PFSK-1 (cell line): ENCODE results near the gene FCN2.

Experiments used
- FOXP2 ChIP-seq: optimal IDR thresholded peaks from 2 replicates; pipeline ENCODE3; 2011; ENCODE audit warnings: borderline replicate concordance, control low read depth, inconsistent platforms; ENCODE audit not compliant: insufficient read depth; ENCODE audit errors: extremely low read length, extremely low read depth
- POLR2AphosphoS5 ChIP-seq: IDR thresholded peaks from 2 replicates; pipeline ENCODE4 v1.6.1; 2012; ENCODE audit warnings: low read depth, mild to moderate bottlenecking, control low read depth, low read length, moderate library complexity
- REST ChIP-seq, 2 experiments: IDR thresholded peaks; 2 replicates each; pipeline versions ENCODE4 v1.6.1 to v1.8.0; 2011 to 2012; ENCODE audit warnings: low read depth in 2 of 2, low read length in 2 of 2, control low read depth in 1 of 2, inconsistent platforms in 1 of 2, mild to moderate bottlenecking in 1 of 2, moderate library complexity in 1 of 2; ENCODE audit not compliant: insufficient read depth in 1 of 2
- SIN3A ChIP-seq: IDR thresholded peaks from 2 replicates; pipeline ENCODE4 v1.6.1; 2012; ENCODE audit warnings: mild to moderate bottlenecking, low read length, moderate library complexity, borderline replicate concordance; ENCODE audit not compliant: insufficient read depth
- TAF1 ChIP-seq: IDR thresholded peaks from 2 replicates; pipeline ENCODE4 v1.6.1; 2012; ENCODE audit warnings: low read length, control low read depth, borderline replicate concordance; ENCODE audit not compliant: insufficient read depth

Gene FCN2

DNA sequence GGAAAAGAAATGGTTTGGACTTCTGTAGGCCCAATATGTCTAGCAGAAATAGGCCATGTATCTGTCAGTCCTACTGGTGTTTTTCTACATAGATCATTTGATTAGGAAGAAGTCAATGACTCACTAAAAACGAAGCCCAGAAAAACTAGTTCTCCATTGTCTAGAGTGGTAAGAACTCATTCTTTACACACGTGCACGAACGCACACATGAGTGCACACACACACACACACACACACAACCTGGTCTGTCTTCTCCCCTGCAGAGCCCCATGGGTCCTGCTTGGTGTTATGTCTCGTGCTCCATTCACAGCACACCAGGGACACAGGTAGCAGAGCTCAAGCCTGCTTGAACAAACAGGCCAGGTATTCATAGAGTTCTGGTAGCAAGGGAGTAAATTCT is 52.0 kb downstream of the FCN2 start:
- TF ChIP-seq FOXP2 (no peak), TAF1 (no peak), SIN3A (no peak), POLR2AphosphoS5 (no peak), REST (IDR thresholded peaks at IDR 0.05; ENCODE audit: insufficient read depth in 1 of 2, low read depth in 2 of 2, low read length in 2 of 2) (no peak)

DNA sequence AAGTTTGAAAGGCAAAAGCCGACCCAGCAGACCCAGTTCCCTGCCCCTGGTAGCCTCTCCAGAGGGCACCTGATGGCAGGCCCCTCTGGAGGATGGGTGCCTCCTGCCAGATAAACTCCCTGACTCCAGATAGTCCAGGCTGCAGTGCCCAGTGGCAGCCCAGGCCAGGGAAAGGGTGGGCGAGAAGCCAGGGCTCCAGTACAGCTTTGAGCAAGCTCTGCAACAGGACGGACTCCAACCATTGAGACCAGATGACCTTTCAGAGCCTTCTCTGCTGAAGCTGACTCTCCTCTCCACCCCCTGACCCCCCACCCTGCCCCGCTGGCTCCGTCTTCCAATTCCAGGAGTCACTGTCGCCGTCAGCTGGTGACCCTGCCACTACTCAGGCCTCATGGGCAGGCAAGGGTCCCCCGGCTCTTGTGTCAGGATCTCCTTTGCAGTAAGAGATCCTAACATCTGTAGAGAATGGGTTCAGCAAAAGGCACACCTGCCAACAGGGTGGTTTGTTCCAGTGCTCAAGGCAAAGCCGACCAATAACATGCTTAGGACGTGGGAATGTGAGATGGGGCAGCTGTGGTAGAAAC is 52.6 kb downstream of the FCN2 start:
- TF ChIP-seq POLR2AphosphoS5: no peak
- no peak for TF ChIP-seq SIN3A
- no peak for TF ChIP-seq REST (IDR thresholded peaks at IDR 0.05; ENCODE audit: insufficient read depth in 1 of 2, low read depth in 2 of 2, low read length in 2 of 2)
- no peak for TF ChIP-seq FOXP2
- TF ChIP-seq TAF1: no peak

- TF ChIP-seq REST (IDR thresholded peaks at IDR 0.05; ENCODE audit: insufficient read depth in 1 of 2, low read depth in 2 of 2, low read length in 2 of 2) (no peak), TAF1 (no peak), SIN3A (no peak), POLR2AphosphoS5 (no peak), FOXP2 (no peak)
Measured at GRCh38 chr9:134935056-134935640, 54.5 kb downstream of the FCN2 start.

DNA sequence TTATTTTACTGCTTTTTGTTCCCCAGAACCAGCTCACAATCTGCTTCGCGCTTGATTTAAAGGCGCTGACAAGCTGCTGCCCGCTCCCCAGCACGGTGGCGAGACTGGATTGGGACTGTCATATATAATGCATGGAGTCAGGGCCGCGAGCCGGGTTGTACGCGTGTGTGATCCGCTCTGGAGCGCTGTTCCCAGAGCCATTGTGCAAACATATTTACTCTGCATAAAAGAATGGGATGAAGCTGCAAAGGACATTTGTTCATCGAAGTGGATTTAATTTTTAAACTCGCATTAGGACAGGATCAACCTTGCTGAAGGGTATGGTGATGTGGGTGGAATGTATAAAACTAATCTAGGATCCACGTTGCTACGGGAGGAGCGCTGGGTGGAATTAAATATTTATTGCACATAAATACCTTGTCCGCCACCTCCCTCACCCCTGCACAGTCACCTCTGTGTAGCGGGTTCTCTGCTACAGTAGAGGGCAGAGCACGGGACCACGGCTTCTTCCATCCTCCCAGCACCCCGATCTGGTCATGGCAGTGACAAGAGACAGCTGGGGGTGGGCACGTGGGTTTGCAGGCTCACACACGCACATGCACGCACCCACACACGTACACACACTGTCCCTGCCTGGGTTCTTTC is 55.2 kb downstream of the FCN2 start:
- TF ChIP-seq POLR2AphosphoS5 (no peak), REST (IDR thresholded peaks at IDR 0.05; ENCODE audit: insufficient read depth in 1 of 2, low read depth in 2 of 2, low read length in 2 of 2) (no peak), TAF1 (no peak), SIN3A (no peak), FOXP2 (no peak)
